ENCODE measurements around the gene TLE7. TPM values are rescaled to one million over a fixed set of nuclear protein-coding genes. Genes with fewer than 3 reads are reported as not detected.

Gene TLE7
- total RNA-seq (ENCODE audit: low replicate concordance) = not detected in 2 replicates

DNA sequence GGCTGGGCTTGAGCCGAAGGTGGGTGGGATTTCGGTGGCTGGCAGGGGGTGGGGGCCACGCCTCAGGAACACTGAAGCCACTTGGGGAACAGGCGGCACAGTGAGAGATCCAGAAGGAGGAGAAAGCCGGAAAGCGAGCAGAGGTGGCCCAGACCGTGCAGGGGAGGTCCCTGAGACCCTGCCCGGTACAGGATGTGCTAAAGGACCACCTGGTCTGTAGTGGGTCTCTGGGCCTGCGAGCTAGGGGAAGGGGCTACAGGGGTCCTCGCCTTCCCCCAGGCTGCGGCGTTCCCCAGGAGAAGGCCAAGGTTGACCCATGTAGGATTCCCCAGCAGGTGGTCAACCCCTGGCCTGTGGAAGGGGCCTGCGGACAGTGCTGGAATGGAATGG, at the start of gene TLE7:
TSS of gene TLE7 (minus strand) at position 4 of the 390 bp plus-strand sequence. CDS start 8,730 bp downstream, outside the sequence.

DNA sequence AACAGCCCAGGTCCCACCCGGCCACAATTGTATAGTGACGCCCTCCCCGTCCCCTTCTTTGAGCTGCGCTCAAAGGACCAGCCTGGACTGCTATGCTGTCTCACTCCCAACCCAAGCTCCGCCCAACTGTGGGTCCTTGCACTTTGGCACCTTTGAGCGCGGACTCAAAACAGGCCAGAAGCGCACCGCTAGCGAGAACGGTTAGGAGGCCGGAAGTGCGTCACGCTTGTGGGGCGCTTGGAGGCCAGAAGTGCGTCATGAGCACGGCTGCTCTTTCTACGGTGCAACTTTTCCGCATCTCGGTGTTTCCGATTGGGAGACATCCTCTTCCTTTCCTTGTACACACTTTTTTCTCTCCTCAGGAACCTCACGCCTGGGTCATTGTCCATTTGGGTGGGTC, 47.3 kb upstream of the TLE7 start, which contains the start of gene ZNF19:
TSS of gene ZNF19 (minus strand) at position 203 of the 400 bp plus-strand sequence. CDS start 7,210 bp downstream, outside the sequence.

DNA sequence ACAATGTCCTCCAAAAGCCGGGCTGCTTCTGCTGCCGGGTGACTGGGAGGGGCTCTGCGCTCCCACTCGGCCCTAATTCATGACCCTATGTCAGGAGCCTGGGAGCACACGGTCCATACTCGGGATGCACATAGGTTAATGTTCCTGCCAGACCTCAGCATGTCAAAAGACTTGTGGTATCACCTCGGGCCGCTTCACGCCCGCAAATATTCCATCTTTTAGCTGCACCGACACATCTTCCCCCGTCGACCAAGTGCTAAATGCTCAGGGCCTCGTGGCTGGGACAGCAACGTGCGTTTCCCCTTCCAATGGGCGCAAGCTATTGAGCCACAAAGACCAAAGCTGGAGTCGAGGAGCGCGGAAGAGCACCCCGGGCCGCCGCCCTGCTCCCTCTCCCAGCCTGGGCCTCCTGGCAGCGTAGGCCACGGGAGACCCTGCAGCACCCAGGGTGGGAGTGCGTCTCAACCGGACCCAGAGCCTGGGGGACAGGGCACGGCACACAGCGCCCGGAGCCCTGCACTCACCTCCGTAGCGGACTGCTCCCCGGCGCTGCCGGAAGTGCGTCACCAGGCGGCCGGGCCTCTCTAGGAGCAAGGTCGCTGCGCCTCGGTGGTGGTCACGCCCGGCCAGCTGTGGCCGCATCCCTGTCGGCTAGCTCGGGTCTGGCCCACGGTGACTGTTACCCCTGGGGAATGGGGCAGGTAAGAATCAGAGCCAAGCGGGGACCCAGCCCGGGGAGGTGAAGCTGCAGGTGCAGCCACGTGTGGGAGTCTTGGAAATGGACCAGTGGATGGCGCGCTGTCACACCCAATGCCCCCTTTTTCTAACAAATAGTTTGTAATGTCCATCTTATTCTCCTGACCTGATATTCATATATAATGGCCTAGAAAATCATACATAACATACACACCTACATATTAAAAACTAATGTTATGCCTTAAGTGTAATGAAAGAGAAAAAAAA, 20.1 kb upstream of the TLE7 start, which contains the start of gene ZNF23:
TSS of gene ZNF23 (minus strand) at position 562 of the 963 bp plus-strand sequence. CDS start 5,451 bp downstream, outside the sequence.

Other genes starting within 250 kb of the TLE7 start
- 0.08 and 0.12 TPM in 2 replicates for gene HYDIN, start 211.3 kb downstream of the TLE7 start, total RNA-seq (ENCODE audit: low replicate concordance)
- gene CMTR2, start 152.7 kb downstream of the TLE7 start, total RNA-seq (ENCODE audit: low replicate concordance) = 10.4 and 19.5 TPM in 2 replicates
- 0.08 TPM in 1 of 2 replicates, not detected in the other for gene CALB2, start 83.3 kb downstream of the TLE7 start, total RNA-seq (ENCODE audit: low replicate concordance)
- gene ZNF23, start 20.2 kb upstream of the TLE7 start, total RNA-seq (ENCODE audit: low replicate concordance) = 7.7 and 9.9 TPM in 2 replicates
- gene ZNF19, start 47.3 kb upstream of the TLE7 start, total RNA-seq (ENCODE audit: low replicate concordance) = 1.5 and 1.6 TPM in 2 replicates
- gene CHST4, start 84.4 kb upstream of the TLE7 start, total RNA-seq (ENCODE audit: low replicate concordance) = not detected in 2 replicates
- gene TAT, start 135.0 kb upstream of the TLE7 start, total RNA-seq (ENCODE audit: low replicate concordance) = not detected in 2 replicates
- gene MARVELD3, start 184.1 kb upstream of the TLE7 start, total RNA-seq (ENCODE audit: low replicate concordance) = not detected in 2 replicates